Prostate gland (tissue), 2 donors: Measurements from ENCODE around the gene KRT7. TPM values are rescaled to one million over a fixed set of nuclear protein-coding genes. Genes with fewer than 3 reads are reported as not detected.

ENCODE experiments used
- DNase-seq: peaks from one replicate; pipeline ENCODE4 v3.0.0-alpha.2; 2019; ENCODE audit warnings: low spot score
- H3K27ac ChIP-seq, 2 donors: fragments of 200-600 bp; sonication (generic); 2 replicates each; pipeline ENCODE4 v1.5.1; 2017 to 2019
- H3K27me3 ChIP-seq: fragments of 200-600 bp; sonication (generic); replicated peaks from 2 replicates; pipeline ENCODE4 v1.5.1; 2019; ENCODE audit not compliant: insufficient read depth
- H3K36me3 ChIP-seq, 2 donors: fragments of 200-600 bp; sonication (generic); 1 replicate in 1 of 2; 2 replicates in 1 of 2; pipeline versions ENCODE4 v1.5.1 to v1.8.1; 2017 to 2019
- H3K4me1 ChIP-seq: fragments of 200-600 bp; sonication (generic); replicated peaks from 2 replicates; pipeline ENCODE4 v1.5.1; 2019
- H3K4me3 ChIP-seq, 2 donors: fragments of 200-600 bp; sonication (generic); 2 replicates each; pipeline ENCODE4 v1.5.1; 2017 to 2019
- H3K9me3 ChIP-seq: fragments of 200-600 bp; sonication (generic); 2 replicates; pipeline ENCODE4 v1.5.1; 2017
- CTCF ChIP-seq, 4 experiments: fragments of 200-600 bp in 2 of 4; fragments of 450-650 bp in 2 of 4; sonication (generic) in 2 of 4; IDR thresholded peaks; 1 replicate in 3 of 4; 2 replicates in 1 of 4; pipeline ENCODE4 v1.5.1; 2016 to 2019; ENCODE audit warnings: antibody characterized with exemption in 4 of 4, mild to moderate bottlenecking in 2 of 4, moderate library complexity in 2 of 4
- POLR2A ChIP-seq: fragments of 450-650 bp; IDR thresholded peaks from one replicate; pipeline ENCODE4 v1.6.1; 2016; ENCODE audit warnings: antibody characterized with exemption, mild to moderate bottlenecking
- POLR2AphosphoS5 ChIP-seq: sonication (generic); formaldehyde crosslinking; IDR thresholded peaks from one replicate; pipeline ENCODE4 v1.6.1; 2017; ENCODE audit warnings: antibody characterized with exemption
- WGBS: methylation state at CpG from one replicate; pipeline ENCODE4 v1.1.5; 2018; 5-methylcytosine and 5-hydroxymethylcytosine counted together
- intact Hi-C: fragments of 100-400 bp; cut with DNase I; formaldehyde crosslinking; loops from one replicate; pipeline ENCODE4 v1.14.2; 2022
- total RNA-seq, 2 donors: library from RNA; depleted of rRNA; stranded (reverse); fragments of >200 nt; gene quantifications; one replicate each; pipeline ENCODE4 v1.1.0, GENCODE V29; 2016

Gene KRT7
- total RNA-seq, 2 donors from 2014 or later, result 53.1 to 151 TPM

- WGBS, result 97% methylated on average over 9 of the region's 9 CpGs
- Histone ChIP-seq H3K4me3 (no peak overlapping the region), H3K27ac (no peak overlapping the region), H3K27me3 (no peaks in the 10 kb centered on the region), H3K4me1 (peaks cover 5% of the 10 kb centered on the region), H3K9me3 (no peaks in the 10 kb centered on the region), H3K36me3 (no peaks in the 10 kb centered on the region)
- no peak for TF ChIP-seq POLR2AphosphoS5
- no peak for TF ChIP-seq POLR2A
- no peak for TF ChIP-seq CTCF (IDR thresholded peaks at IDR 0.05)
- no peak for DNase-seq
- intact Hi-C loops, result loop anchor here (5.0 kb wide), 2 partner anchors 50 to 120 kb away; no protein-coding TSS in a partner anchor
Measured at GRCh38 chr12:52277486-52278245, 44.6 kb downstream of the KRT7 start.

GRCh38 chr12:52278575-52279421 is 45.8 kb downstream of the KRT7 start:
- peak; percentile 79 for DNase-seq
- Histone ChIP-seq H3K4me3 (peak overlapping the region in 1 of 2 donors; percentile 21), H3K36me3 (no peaks in the 10 kb centered on the region), H3K9me3 (no peaks in the 10 kb centered on the region), H3K27me3 (no peaks in the 10 kb centered on the region), H3K27ac (peak overlapping the region; percentile 78 to 82), H3K4me1 (peaks cover 5% of the 10 kb centered on the region)
- 16% methylated on average over 26 of the region's 32 CpGs for WGBS
- intact Hi-C loops, result loop anchor here (5.0 kb wide), 2 partner anchors 49 to 121 kb away; no protein-coding TSS in a partner anchor
- peak; percentile 90 to 98 (median 93) for TF ChIP-seq CTCF (IDR thresholded peaks at IDR 0.05)
- TF ChIP-seq POLR2AphosphoS5, result peak; percentile 57
- TF ChIP-seq POLR2A, result peak; percentile 30

GRCh38 chr12:52279422-52280318 is 46.6 kb downstream of the KRT7 start:
- Histone ChIP-seq H3K36me3 (no peaks in the 10 kb centered on the region), H3K27me3 (no peaks in the 10 kb centered on the region), H3K27ac (peak overlapping the region; percentile 78 to 82), H3K4me3 (no peak overlapping the region), H3K9me3 (no peaks in the 10 kb centered on the region), H3K4me1 (peaks cover 5% of the 10 kb centered on the region)
- WGBS, result 91% methylated on average over 14 of the region's 14 CpGs
- DNase-seq, result no peak
- intact Hi-C loops, result loop anchor here (5.0 kb wide), 2 partner anchors 48 to 122 kb away; no protein-coding TSS in a partner anchor
- TF ChIP-seq CTCF (IDR thresholded peaks at IDR 0.05), result peak in 1 of 4 experiments; percentile 2
- no peak for TF ChIP-seq POLR2A
- no peak for TF ChIP-seq POLR2AphosphoS5

- Histone ChIP-seq H3K9me3 (no peaks in the 10 kb centered on the region), H3K27me3 (no peaks in the 10 kb centered on the region), H3K27ac (peak overlapping the region; percentile 78 to 82), H3K4me3 (no peak overlapping the region), H3K36me3 (no peaks in the 10 kb centered on the region), H3K4me1 (peaks cover 5% of the 10 kb centered on the region)
- DNase-seq, result peak; percentile 88
- WGBS, result 29% methylated on average over 3 of the region's 3 CpGs
- intact Hi-C loops, result no loop called here
- TF ChIP-seq CTCF (IDR thresholded peaks at IDR 0.05), result no peak
- peak; percentile 93 for TF ChIP-seq POLR2AphosphoS5
- no peak for TF ChIP-seq POLR2A
Measured at GRCh38 chr12:52280319-52280795, 47.3 kb downstream of the KRT7 start.
